Trophoblast cell (in vitro differentiated cells and primary cell): Measurements from ENCODE around the gene ARAF.

Experiments used
- DNase-seq, 2 donors: peaks; one replicate each; pipeline ENCODE4 v3.0.0-alpha.2; 2016
- H2AFZ ChIP-seq: 2 replicates; pipeline ENCODE4 v1.6.1; 2013; ENCODE audit warnings: low read length, moderate library complexity, mild to moderate bottlenecking; ENCODE audit not compliant: insufficient read depth, poor library complexity
- H2AK5ac ChIP-seq: 2 replicates; pipeline ENCODE4 v1.6.1; 2013; ENCODE audit warnings: mild to moderate bottlenecking, low read length
- H2BK120ac ChIP-seq: 2 replicates; pipeline ENCODE4 v1.6.1; 2013; ENCODE audit warnings: low read length, mild to moderate bottlenecking, moderate library complexity; ENCODE audit not compliant: insufficient read depth, poor library complexity
- H2BK12ac ChIP-seq: 2 replicates; pipeline ENCODE4 v1.6.1; 2013; ENCODE audit warnings: mild to moderate bottlenecking, low read length, moderate library complexity
- H2BK5ac ChIP-seq: 2 replicates; pipeline ENCODE4 v1.6.1; 2013; ENCODE audit warnings: low read length, low read depth, moderate library complexity, mild to moderate bottlenecking; ENCODE audit not compliant: poor library complexity
- H3K14ac ChIP-seq: 2 replicates; pipeline ENCODE4 v1.6.1; 2013; ENCODE audit warnings: mild to moderate bottlenecking, low read length
- H3K18ac ChIP-seq: 2 replicates; pipeline ENCODE4 v1.6.1; 2013; ENCODE audit warnings: mild to moderate bottlenecking, low read length
- H3K23ac ChIP-seq: 2 replicates; pipeline ENCODE4 v1.6.1; 2013; ENCODE audit warnings: low read length
- H3K27ac ChIP-seq: 2 replicates; pipeline ENCODE4 v1.5.1; 2013; ENCODE audit warnings: low read depth, mild to moderate bottlenecking, inconsistent platforms, low read length, moderate library complexity
- H3K27me3 ChIP-seq: 2 replicates; pipeline ENCODE4 v1.6.1; 2013; ENCODE audit warnings: inconsistent platforms, mild to moderate bottlenecking, low read length, moderate library complexity; ENCODE audit not compliant: insufficient read depth
- H3K36me3 ChIP-seq, 2 experiments: 1 replicate in 1 of 2; 2 replicates in 1 of 2; pipeline ENCODE4 v1.6.1; 2013; ENCODE audit warnings: low read length in 2 of 2, mild to moderate bottlenecking in 2 of 2, moderate library complexity in 1 of 2; ENCODE audit not compliant: insufficient read depth in 2 of 2, control insufficient read depth in 1 of 2
- H3K4ac ChIP-seq: 2 replicates; pipeline ENCODE4 v1.6.1; 2013; ENCODE audit warnings: low read depth, mild to moderate bottlenecking, low read length, moderate library complexity
- H3K4me1 ChIP-seq, 2 experiments: 1 replicate in 1 of 2; 2 replicates in 1 of 2; pipeline ENCODE4 v1.6.1; 2013; ENCODE audit warnings: low read length in 2 of 2, mild to moderate bottlenecking in 2 of 2, moderate library complexity in 1 of 2; ENCODE audit not compliant: insufficient read depth in 2 of 2, control insufficient read depth in 1 of 2
- H3K4me2 ChIP-seq: 2 replicates; pipeline ENCODE4 v1.6.1; 2013; ENCODE audit warnings: inconsistent platforms, mild to moderate bottlenecking, low read length, moderate library complexity
- H3K4me3 ChIP-seq: 2 replicates; pipeline ENCODE4 v1.5.1; 2013; ENCODE audit warnings: mild to moderate bottlenecking, low read depth, low read length, inconsistent platforms
- H3K79me1 ChIP-seq: one replicate; pipeline ENCODE4 v1.6.1; 2013; ENCODE audit warnings: low read length
- H3K79me2 ChIP-seq: 2 replicates; pipeline ENCODE4 v1.6.1; 2013; ENCODE audit warnings: low read length, mild to moderate bottlenecking; ENCODE audit not compliant: control insufficient read depth, insufficient read depth, poor library complexity
- H3K9ac ChIP-seq: 2 replicates; pipeline ENCODE4 v1.6.1; 2013; ENCODE audit warnings: mild to moderate bottlenecking, low read length
- H3K9me3 ChIP-seq: 2 replicates; pipeline ENCODE4 v1.6.1; 2013; ENCODE audit warnings: low read depth, mild to moderate bottlenecking, control low read depth, inconsistent platforms, low read length; ENCODE audit not compliant: insufficient read depth
- H4K12ac ChIP-seq: 2 replicates; pipeline ENCODE4 v1.6.1; 2013; ENCODE audit warnings: low read depth, mild to moderate bottlenecking, low read length, moderate library complexity
- H4K8ac ChIP-seq: 2 replicates; pipeline ENCODE4 v1.6.1; 2013; ENCODE audit warnings: low read depth, mild to moderate bottlenecking, low read length, moderate library complexity
- H4K91ac ChIP-seq: one replicate; pipeline ENCODE4 v1.6.1; 2013; ENCODE audit warnings: low read depth, mild to moderate bottlenecking, low read length, moderate library complexity
- whole genome bisulfite sequencing: extraction: QIAGEN DNeasy Blood & Tissue Kit; methylation state at CpG from one replicate; pipeline ENCODE4 v1.1.7; 2013; ENCODE audit warnings: missing lambda C conversion rate; ENCODE audit not compliant: insufficient read length, insufficient coverage; ENCODE audit errors: extremely low coverage; 5-methylcytosine and 5-hydroxymethylcytosine counted together

Gene ARAF

GRCh38 chrX:47608130-47608810, 47.3 kb downstream of the ARAF start:
- Histone ChIP-seq H3K9me3 (no peaks in the 10 kb centered on the region), H4K12ac (no peak overlapping the region), H3K4me1 (peaks cover 6 to 7% of the 10 kb centered on the region in 2 experiments), H3K27me3 (no peaks in the 10 kb centered on the region), H3K36me3 (no peaks in the 10 kb centered on the region), H3K27ac (no peak overlapping the region), H3K79me2 (no peaks in the 10 kb centered on the region), H2AK5ac (no peak overlapping the region), H2BK120ac (no peak overlapping the region), H2AFZ (no peak overlapping the region), H3K9ac (no peak overlapping the region), H3K79me1 (peaks cover 2% of the 10 kb centered on the region), H3K4me2 (no peak overlapping the region), H4K91ac (no peak overlapping the region), H2BK5ac (no peak overlapping the region), H3K4ac (no peak overlapping the region), H3K23ac (no peak overlapping the region), H2BK12ac (no peak overlapping the region), H4K8ac (no peak overlapping the region), H3K18ac (no peak overlapping the region), H3K14ac (no peak overlapping the region), H3K4me3 (no peak overlapping the region)
- WGBS: no CpG with 5 or more reads among the region's 9 CpGs
- no peak for DNase-seq

- no peak for DNase-seq
- no peak overlapping the region for H2BK12ac ChIP-seq
- H3K9me3 ChIP-seq: no peaks in the 10 kb centered on the region
- no peak overlapping the region for H4K12ac ChIP-seq
- H2BK120ac ChIP-seq: no peak overlapping the region
- H3K4ac ChIP-seq: no peak overlapping the region
- no peak overlapping the region for H3K4me2 ChIP-seq
- peaks cover 6 to 7% of the 10 kb centered on the region in 2 experiments for H3K4me1 ChIP-seq
- no peak overlapping the region for H3K4me3 ChIP-seq
- no CpG with 5 or more reads among the region's 4 CpGs for WGBS
- no peak overlapping the region for H2BK5ac ChIP-seq
- no peak overlapping the region for H2AK5ac ChIP-seq
- peaks cover 2% of the 10 kb centered on the region for H3K79me1 ChIP-seq
- no peak overlapping the region for H3K18ac ChIP-seq
- H3K27ac ChIP-seq: no peak overlapping the region
- H4K8ac ChIP-seq: no peak overlapping the region
- H4K91ac ChIP-seq: no peak overlapping the region
- H3K36me3 ChIP-seq: no peaks in the 10 kb centered on the region
- H3K14ac ChIP-seq: no peak overlapping the region
- H3K79me2 ChIP-seq: no peaks in the 10 kb centered on the region
- no peaks in the 10 kb centered on the region for H3K27me3 ChIP-seq
- H3K9ac ChIP-seq: no peak overlapping the region
- no peak overlapping the region for H2AFZ ChIP-seq
- H3K23ac ChIP-seq: no peak overlapping the region
Observed at GRCh38 chrX:47610511-47610910, 49.5 kb downstream of the ARAF start.

GRCh38 chrX:47611489-47611888, 50.5 kb downstream of the ARAF start:
- no peak overlapping the region for H3K27ac ChIP-seq
- WGBS: no CpG with 5 or more reads among the region's 2 CpGs
- no peak overlapping the region for H4K91ac ChIP-seq
- H2BK5ac ChIP-seq: no peak overlapping the region
- no peak overlapping the region for H3K4me3 ChIP-seq
- no peak overlapping the region for H2BK12ac ChIP-seq
- H3K4me1 ChIP-seq: peaks cover 6 to 7% of the 10 kb centered on the region in 2 experiments
- no peak overlapping the region for H2AK5ac ChIP-seq
- H3K27me3 ChIP-seq: no peaks in the 10 kb centered on the region
- H3K23ac ChIP-seq: no peak overlapping the region
- H3K79me1 ChIP-seq: peaks cover 2% of the 10 kb centered on the region
- H3K14ac ChIP-seq: no peak overlapping the region
- H3K79me2 ChIP-seq: no peaks in the 10 kb centered on the region
- H4K12ac ChIP-seq: no peak overlapping the region
- H3K4me2 ChIP-seq: no peak overlapping the region
- no peak overlapping the region for H2AFZ ChIP-seq
- no peak for DNase-seq
- H3K18ac ChIP-seq: no peak overlapping the region
- H3K36me3 ChIP-seq: no peaks in the 10 kb centered on the region
- H3K9ac ChIP-seq: no peak overlapping the region
- no peaks in the 10 kb centered on the region for H3K9me3 ChIP-seq
- no peak overlapping the region for H3K4ac ChIP-seq
- no peak overlapping the region for H4K8ac ChIP-seq
- H2BK120ac ChIP-seq: no peak overlapping the region

GRCh38 chrX:47611926-47612325, 50.9 kb downstream of the ARAF start:
- Histone ChIP-seq H3K27ac (no peak overlapping the region), H3K9me3 (no peaks in the 10 kb centered on the region), H3K4ac (no peak overlapping the region), H3K79me1 (no peaks in the 10 kb centered on the region), H3K27me3 (no peaks in the 10 kb centered on the region), H4K8ac (no peak overlapping the region), H4K12ac (no peak overlapping the region), H3K18ac (no peak overlapping the region), H2BK120ac (no peak overlapping the region), H3K4me1 (peaks cover 3 to 4% of the 10 kb centered on the region in 2 experiments), H3K36me3 (no peaks in the 10 kb centered on the region), H2AFZ (no peak overlapping the region), H3K9ac (no peak overlapping the region), H3K23ac (no peak overlapping the region), H3K79me2 (no peaks in the 10 kb centered on the region), H2AK5ac (no peak overlapping the region), H2BK12ac (no peak overlapping the region), H3K4me2 (no peak overlapping the region), H2BK5ac (no peak overlapping the region), H3K4me3 (no peak overlapping the region), H3K14ac (no peak overlapping the region), H4K91ac (no peak overlapping the region)
- DNase-seq: no peak
- WGBS: no CpG with 5 or more reads among the region's 2 CpGs
